ENCODE measurements around the gene KPRP.

The KPRP gene

GRCh38 chr1:152757747-152758146 is at the start of gene KPRP:
Gene KPRP, plus strand, starts transcription at chr1:152758025. Its CDS starts 1,564 bp downstream, at chr1:152759589.
- H3K4me3 ChIP-seq (ENCODE audit: insufficient read length, low read depth) = no peak within 1 kb of the TSS
- TF ChIP-seq YY1 (IDR thresholded peaks at IDR 0.05; ENCODE audit: insufficient read depth, insufficient read length) (no peak), SUZ12 (IDR thresholded peaks at IDR 0.05; ENCODE audit: extremely low read depth, insufficient read depth, insufficient read length) (no peak), ZNF274 (IDR thresholded peaks at IDR 0.05; ENCODE audit: low read depth, low read length) (no peak)
- DNase-seq (ENCODE audit: low read depth, low spot score) = no peak
- no peak within 1 kb of the TSS for H3K9ac ChIP-seq (ENCODE audit: insufficient read length, low read depth)
- no peaks in the 10 kb centered on the region for H3K36me3 ChIP-seq (ENCODE audit: insufficient read depth, insufficient read length, low read length)
- no peaks in the 10 kb centered on the region for H3K27me3 ChIP-seq (ENCODE audit: insufficient read depth, insufficient read length)
- H3K4me1 ChIP-seq (ENCODE audit: insufficient read depth, insufficient read length) = no peaks in the 10 kb centered on the region
- H3K9me3 ChIP-seq (ENCODE audit: insufficient read depth, low read length) = no peaks in the 10 kb centered on the region

- no peaks in the 10 kb centered on the region for H3K27me3 ChIP-seq (ENCODE audit: insufficient read depth, insufficient read length)
- TF ChIP-seq SUZ12 (IDR thresholded peaks at IDR 0.05; ENCODE audit: extremely low read depth, insufficient read depth, insufficient read length) (no peak), ZNF274 (IDR thresholded peaks at IDR 0.05; ENCODE audit: low read depth, low read length) (no peak), YY1 (IDR thresholded peaks at IDR 0.05; ENCODE audit: insufficient read depth, insufficient read length) (no peak)
- H3K9ac ChIP-seq (ENCODE audit: insufficient read length, low read depth) = no peak overlapping the region
- H3K4me3 ChIP-seq (ENCODE audit: insufficient read length, low read depth) = no peak overlapping the region
- no peaks in the 10 kb centered on the region for H3K36me3 ChIP-seq (ENCODE audit: insufficient read depth, insufficient read length, low read length)
- H3K4me1 ChIP-seq (ENCODE audit: insufficient read depth, insufficient read length) = no peaks in the 10 kb centered on the region
- DNase-seq (ENCODE audit: low read depth, low spot score) = no peak
- no peaks in the 10 kb centered on the region for H3K9me3 ChIP-seq (ENCODE audit: insufficient read depth, low read length)
These were observed 39.6 kb upstream of the KPRP start for GRCh38 chr1:152718238-152718637.

GRCh38 chr1:152725261-152725660 is 32.6 kb upstream of the KPRP start:
- no peaks in the 10 kb centered on the region for H3K27me3 ChIP-seq (ENCODE audit: insufficient read depth, insufficient read length)
- H3K4me1 ChIP-seq (ENCODE audit: insufficient read depth, insufficient read length) = no peaks in the 10 kb centered on the region
- no peak for DNase-seq (ENCODE audit: low read depth, low spot score)
- no peak overlapping the region for H3K4me3 ChIP-seq (ENCODE audit: insufficient read length, low read depth)
- no peak overlapping the region for H3K9ac ChIP-seq (ENCODE audit: insufficient read length, low read depth)
- TF ChIP-seq YY1 (IDR thresholded peaks at IDR 0.05; ENCODE audit: insufficient read depth, insufficient read length) (no peak), SUZ12 (IDR thresholded peaks at IDR 0.05; ENCODE audit: extremely low read depth, insufficient read depth, insufficient read length) (no peak), ZNF274 (IDR thresholded peaks at IDR 0.05; ENCODE audit: low read depth, low read length) (no peak)
- no peaks in the 10 kb centered on the region for H3K9me3 ChIP-seq (ENCODE audit: insufficient read depth, low read length)
- H3K36me3 ChIP-seq (ENCODE audit: insufficient read depth, insufficient read length, low read length) = no peaks in the 10 kb centered on the region

- no peak for DNase-seq (ENCODE audit: low read depth, low spot score)
- H3K9me3 ChIP-seq (ENCODE audit: insufficient read depth, low read length) = no peaks in the 10 kb centered on the region
- TF ChIP-seq YY1 (IDR thresholded peaks at IDR 0.05; ENCODE audit: insufficient read depth, insufficient read length) = no peak
- TF ChIP-seq SUZ12 (IDR thresholded peaks at IDR 0.05; ENCODE audit: extremely low read depth, insufficient read depth, insufficient read length) = no peak
- no peak for TF ChIP-seq ZNF274 (IDR thresholded peaks at IDR 0.05; ENCODE audit: low read depth, low read length)
- no peak overlapping the region for H3K4me3 ChIP-seq (ENCODE audit: insufficient read length, low read depth)
- H3K36me3 ChIP-seq (ENCODE audit: insufficient read depth, insufficient read length, low read length) = no peaks in the 10 kb centered on the region
- H3K9ac ChIP-seq (ENCODE audit: insufficient read length, low read depth) = no peak overlapping the region
- no peaks in the 10 kb centered on the region for H3K4me1 ChIP-seq (ENCODE audit: insufficient read depth, insufficient read length)
- no peaks in the 10 kb centered on the region for H3K27me3 ChIP-seq (ENCODE audit: insufficient read depth, insufficient read length)
These were observed 28.8 kb upstream of the KPRP start for GRCh38 chr1:152728986-152729385.

GRCh38 chr1:152735648-152736047 is 22.2 kb upstream of the KPRP start:
- DNase-seq (ENCODE audit: low read depth, low spot score) = peak; percentile 13
- Histone ChIP-seq H3K36me3 (ENCODE audit: insufficient read depth, insufficient read length, low read length) (no peaks in the 10 kb centered on the region), H3K9me3 (ENCODE audit: insufficient read depth, low read length) (no peaks in the 10 kb centered on the region), H3K4me3 (ENCODE audit: insufficient read length, low read depth) (no peak overlapping the region), H3K4me1 (ENCODE audit: insufficient read depth, insufficient read length) (no peaks in the 10 kb centered on the region), H3K27me3 (ENCODE audit: insufficient read depth, insufficient read length) (no peaks in the 10 kb centered on the region), H3K9ac (ENCODE audit: insufficient read length, low read depth) (no peak overlapping the region)
- TF ChIP-seq ZNF274 (IDR thresholded peaks at IDR 0.05; ENCODE audit: low read depth, low read length) (no peak), YY1 (IDR thresholded peaks at IDR 0.05; ENCODE audit: insufficient read depth, insufficient read length) (no peak)

- no peaks in the 10 kb centered on the region for H3K27me3 ChIP-seq (ENCODE audit: insufficient read depth, insufficient read length)
- no peaks in the 10 kb centered on the region for H3K9me3 ChIP-seq (ENCODE audit: insufficient read depth, low read length)
- H3K9ac ChIP-seq (ENCODE audit: insufficient read length, low read depth) = no peak overlapping the region
- DNase-seq (ENCODE audit: low read depth, low spot score) = no peak
- TF ChIP-seq YY1 (IDR thresholded peaks at IDR 0.05; ENCODE audit: insufficient read depth, insufficient read length) (no peak), ZNF274 (IDR thresholded peaks at IDR 0.05; ENCODE audit: low read depth, low read length) (no peak), SUZ12 (IDR thresholded peaks at IDR 0.05; ENCODE audit: extremely low read depth, insufficient read depth, insufficient read length) (no peak)
- no peaks in the 10 kb centered on the region for H3K4me1 ChIP-seq (ENCODE audit: insufficient read depth, insufficient read length)
- H3K4me3 ChIP-seq (ENCODE audit: insufficient read length, low read depth) = no peak overlapping the region
- no peaks in the 10 kb centered on the region for H3K36me3 ChIP-seq (ENCODE audit: insufficient read depth, insufficient read length, low read length)
These were observed 19.8 kb upstream of the KPRP start for GRCh38 chr1:152737997-152738396.

- no peaks in the 10 kb centered on the region for H3K4me1 ChIP-seq (ENCODE audit: insufficient read depth, insufficient read length)
- DNase-seq (ENCODE audit: low read depth, low spot score) = no peak
- no peak overlapping the region for H3K9ac ChIP-seq (ENCODE audit: insufficient read length, low read depth)
- no peaks in the 10 kb centered on the region for H3K36me3 ChIP-seq (ENCODE audit: insufficient read depth, insufficient read length, low read length)
- no peaks in the 10 kb centered on the region for H3K9me3 ChIP-seq (ENCODE audit: insufficient read depth, low read length)
- no peak overlapping the region for H3K4me3 ChIP-seq (ENCODE audit: insufficient read length, low read depth)
- no peak for TF ChIP-seq YY1 (IDR thresholded peaks at IDR 0.05; ENCODE audit: insufficient read depth, insufficient read length)
- TF ChIP-seq SUZ12 (IDR thresholded peaks at IDR 0.05; ENCODE audit: extremely low read depth, insufficient read depth, insufficient read length) = no peak
- no peak for TF ChIP-seq ZNF274 (IDR thresholded peaks at IDR 0.05; ENCODE audit: low read depth, low read length)
- H3K27me3 ChIP-seq (ENCODE audit: insufficient read depth, insufficient read length) = no peaks in the 10 kb centered on the region
These were observed 18.0 kb upstream of the KPRP start for GRCh38 chr1:152739841-152740240.

- no peaks in the 10 kb centered on the region for H3K9me3 ChIP-seq (ENCODE audit: insufficient read depth, low read length)
- H3K27me3 ChIP-seq (ENCODE audit: insufficient read depth, insufficient read length) = no peaks in the 10 kb centered on the region
- no peak for DNase-seq (ENCODE audit: low read depth, low spot score)
These were observed 16.2 kb upstream of the KPRP start for GRCh38 chr1:152741656-152742055.

More at GRCh38 chr1:152741656-152742055, 16.2 kb upstream of the KPRP start:
- TF ChIP-seq ZNF274 (IDR thresholded peaks at IDR 0.05; ENCODE audit: low read depth, low read length) = no peak
- TF ChIP-seq YY1 (IDR thresholded peaks at IDR 0.05; ENCODE audit: insufficient read depth, insufficient read length) = no peak
- no peak for TF ChIP-seq SUZ12 (IDR thresholded peaks at IDR 0.05; ENCODE audit: extremely low read depth, insufficient read depth, insufficient read length)
- Histone ChIP-seq H3K36me3 (ENCODE audit: insufficient read depth, insufficient read length, low read length) (no peaks in the 10 kb centered on the region), H3K4me1 (ENCODE audit: insufficient read depth, insufficient read length) (no peaks in the 10 kb centered on the region), H3K4me3 (ENCODE audit: insufficient read length, low read depth) (no peak overlapping the region), H3K9ac (ENCODE audit: insufficient read length, low read depth) (no peak overlapping the region)

Measured in NT2/D1 (cell line).